ENCODE measurements around the gene PPP1R1B.

PPP1R1B gene

DNA sequence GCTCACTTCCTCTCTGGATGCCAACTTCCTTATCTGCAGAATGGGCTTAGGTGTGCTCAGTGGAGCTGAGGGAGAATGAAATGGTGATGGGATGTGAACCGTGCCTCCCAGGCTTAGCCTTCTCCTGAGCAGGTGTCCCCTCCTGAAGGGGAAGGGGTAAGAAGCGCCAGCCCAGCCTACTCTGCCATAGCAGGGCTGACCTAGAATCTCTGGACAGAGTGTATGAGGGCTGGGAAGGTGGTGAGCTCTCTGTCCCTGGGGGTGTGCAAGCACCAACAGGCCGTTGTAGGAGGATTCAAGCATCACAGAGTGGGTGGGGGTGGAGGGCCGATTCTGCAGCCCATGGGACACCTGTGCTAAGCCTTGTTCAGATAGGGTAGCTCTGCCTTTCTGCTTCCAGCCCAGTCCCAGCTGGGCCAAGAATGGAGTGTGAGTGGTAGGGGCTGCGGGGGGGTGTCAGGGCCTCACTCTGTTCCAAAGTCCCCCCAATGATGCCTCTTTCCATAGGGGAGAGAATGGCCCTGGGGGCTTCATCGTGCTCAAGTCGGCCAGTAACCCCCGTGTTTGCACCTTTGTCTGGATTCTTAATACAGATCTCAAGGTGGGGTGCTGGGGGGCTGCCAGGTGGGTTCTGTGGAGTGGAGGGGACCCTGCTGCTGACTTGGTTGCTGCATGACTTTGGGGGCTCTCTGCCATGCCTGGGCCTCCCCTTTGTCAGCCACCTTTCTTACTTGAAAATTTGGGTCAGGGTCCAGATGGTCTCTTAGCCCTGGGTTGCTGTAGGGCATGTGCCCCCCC lies 35.2 kb downstream of the PPP1R1B start:
- TF ChIP-seq, protein P1, sequence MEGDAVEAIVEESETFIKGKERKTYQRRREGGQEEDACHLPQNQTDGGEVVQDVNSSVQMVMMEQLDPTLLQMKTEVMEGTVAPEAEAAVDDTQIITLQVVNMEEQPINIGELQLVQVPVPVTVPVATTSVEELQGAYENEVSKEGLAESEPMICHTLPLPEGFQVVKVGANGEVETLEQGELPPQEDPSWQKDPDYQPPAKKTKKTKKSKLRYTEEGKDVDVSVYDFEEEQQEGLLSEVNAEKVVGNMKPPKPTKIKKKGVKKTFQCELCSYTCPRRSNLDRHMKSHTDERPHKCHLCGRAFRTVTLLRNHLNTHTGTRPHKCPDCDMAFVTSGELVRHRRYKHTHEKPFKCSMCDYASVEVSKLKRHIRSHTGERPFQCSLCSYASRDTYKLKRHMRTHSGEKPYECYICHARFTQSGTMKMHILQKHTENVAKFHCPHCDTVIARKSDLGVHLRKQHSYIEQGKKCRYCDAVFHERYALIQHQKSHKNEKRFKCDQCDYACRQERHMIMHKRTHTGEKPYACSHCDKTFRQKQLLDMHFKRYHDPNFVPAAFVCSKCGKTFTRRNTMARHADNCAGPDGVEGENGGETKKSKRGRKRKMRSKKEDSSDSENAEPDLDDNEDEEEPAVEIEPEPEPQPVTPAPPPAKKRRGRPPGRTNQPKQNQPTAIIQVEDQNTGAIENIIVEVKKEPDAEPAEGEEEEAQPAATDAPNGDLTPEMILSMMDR (IDR thresholded peaks at IDR 0.05; ENCODE audit: control insufficient read depth, extremely low read depth, insufficient read depth), result no peak
- no peak overlapping the region for H3K4me3 ChIP-seq (ENCODE audit: low read depth, low read length)
- no peak for DNase-seq (ENCODE audit: low read depth)

DNA sequence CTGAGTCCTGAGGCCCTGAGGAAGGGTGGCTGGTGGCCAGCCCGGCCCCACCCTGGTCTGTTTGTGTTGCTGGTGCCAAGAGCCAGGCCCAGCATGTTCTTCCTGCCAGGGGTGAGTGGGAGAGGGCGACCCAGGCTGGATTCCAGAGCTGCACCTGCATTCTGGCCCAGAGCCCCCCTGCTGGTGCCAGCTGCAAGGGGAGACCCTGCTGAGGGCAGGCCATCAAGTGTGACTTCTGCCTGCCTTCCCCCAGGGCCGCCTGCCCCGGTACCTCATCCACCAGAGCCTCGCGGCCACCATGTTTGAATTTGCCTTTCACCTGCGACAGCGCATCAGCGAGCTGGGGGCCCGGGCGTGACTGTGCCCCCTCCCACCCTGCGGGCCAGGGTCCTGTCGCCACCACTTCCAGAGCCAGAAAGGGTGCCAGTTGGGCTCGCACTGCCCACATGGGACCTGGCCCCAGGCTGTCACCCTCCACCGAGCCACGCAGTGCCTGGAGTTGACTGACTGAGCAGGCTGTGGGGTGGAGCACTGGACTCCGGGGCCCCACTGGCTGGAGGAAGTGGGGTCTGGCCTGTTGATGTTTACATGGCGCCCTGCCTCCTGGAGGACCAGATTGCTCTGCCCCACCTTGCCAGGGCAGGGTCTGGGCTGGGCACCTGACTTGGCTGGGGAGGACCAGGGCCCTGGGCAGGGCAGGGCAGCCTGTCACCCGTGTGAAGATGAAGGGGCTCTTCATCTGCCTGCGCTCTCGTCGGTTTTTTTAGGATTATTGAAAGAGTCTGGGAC lies 36.0 kb downstream of the PPP1R1B start:
- no peak overlapping the region for H3K4me3 ChIP-seq (ENCODE audit: low read depth, low read length)
- DNase-seq (ENCODE audit: low read depth), result no peak
- TF ChIP-seq, protein P1 (IDR thresholded peaks at IDR 0.05; ENCODE audit: control insufficient read depth, extremely low read depth, insufficient read depth), result no peak

DNA sequence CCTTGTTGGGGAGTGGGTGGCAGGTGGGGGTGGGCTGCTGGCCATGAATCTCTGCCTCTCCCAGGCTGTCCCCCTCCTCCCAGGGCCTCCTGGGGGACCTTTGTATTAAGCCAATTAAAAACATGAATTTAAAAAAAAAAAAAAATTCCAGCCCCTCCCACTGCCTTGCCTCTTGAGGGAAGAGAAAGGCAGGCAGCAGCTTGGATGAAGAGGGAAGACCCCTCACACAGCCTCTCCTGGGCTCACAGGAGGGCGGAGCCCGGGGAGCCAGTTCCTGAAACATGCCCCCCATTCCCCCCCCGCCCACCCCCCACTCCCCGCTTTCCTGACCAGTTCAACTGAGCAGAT lies 36.6 kb downstream of the PPP1R1B start:
- no peak overlapping the region for H3K4me3 ChIP-seq (ENCODE audit: low read depth, low read length)
- no peak for DNase-seq (ENCODE audit: low read depth)
- TF ChIP-seq, protein P1 (IDR thresholded peaks at IDR 0.05; ENCODE audit: control insufficient read depth, extremely low read depth, insufficient read depth), result no peak

DNA sequence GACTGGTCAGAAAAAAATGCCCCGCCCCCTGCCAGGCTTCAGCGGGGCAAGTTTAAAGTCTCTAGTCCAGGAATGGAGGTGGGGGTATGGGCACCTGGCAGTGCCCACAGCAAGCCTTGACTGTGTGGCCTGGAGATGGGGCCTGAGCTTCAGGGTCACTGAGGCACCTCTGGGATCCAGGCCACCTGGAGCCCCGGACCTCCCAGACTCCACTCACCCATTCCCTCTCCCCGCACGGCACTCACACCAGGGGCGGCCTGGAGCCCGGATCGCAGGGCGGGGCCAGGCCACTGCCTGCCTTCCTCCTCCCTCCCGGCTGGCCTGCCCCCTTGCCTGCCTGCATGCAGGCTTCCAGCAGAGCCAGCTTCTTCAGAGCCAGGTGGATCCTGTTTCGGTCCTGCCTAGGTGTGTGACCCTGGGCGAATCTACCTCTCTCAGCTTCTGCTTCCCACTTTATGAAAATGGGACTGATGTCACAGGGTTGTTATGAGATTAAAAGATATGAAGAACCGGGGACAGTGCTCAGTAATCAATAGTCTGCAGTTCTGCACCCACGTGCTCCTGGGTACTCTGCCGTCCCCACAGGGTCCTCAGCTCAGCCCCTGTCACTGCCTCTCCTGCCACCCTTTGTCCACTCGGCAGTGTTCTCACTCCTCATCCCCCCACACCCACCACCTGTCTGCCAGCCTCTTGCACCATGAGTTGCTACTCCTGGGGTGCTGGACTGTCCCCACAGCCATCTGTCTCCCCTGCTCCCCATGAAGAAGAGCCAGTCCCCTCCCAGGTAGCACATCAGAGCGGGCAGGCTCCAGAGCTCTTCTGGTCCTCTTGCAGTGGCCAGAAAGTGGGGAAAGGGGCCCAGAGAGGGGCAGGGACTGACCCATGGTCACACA lies 37.2 kb downstream of the PPP1R1B start:
- no peak overlapping the region for H3K4me3 ChIP-seq (ENCODE audit: low read depth, low read length)
- no peak for DNase-seq (ENCODE audit: low read depth)

DNA sequence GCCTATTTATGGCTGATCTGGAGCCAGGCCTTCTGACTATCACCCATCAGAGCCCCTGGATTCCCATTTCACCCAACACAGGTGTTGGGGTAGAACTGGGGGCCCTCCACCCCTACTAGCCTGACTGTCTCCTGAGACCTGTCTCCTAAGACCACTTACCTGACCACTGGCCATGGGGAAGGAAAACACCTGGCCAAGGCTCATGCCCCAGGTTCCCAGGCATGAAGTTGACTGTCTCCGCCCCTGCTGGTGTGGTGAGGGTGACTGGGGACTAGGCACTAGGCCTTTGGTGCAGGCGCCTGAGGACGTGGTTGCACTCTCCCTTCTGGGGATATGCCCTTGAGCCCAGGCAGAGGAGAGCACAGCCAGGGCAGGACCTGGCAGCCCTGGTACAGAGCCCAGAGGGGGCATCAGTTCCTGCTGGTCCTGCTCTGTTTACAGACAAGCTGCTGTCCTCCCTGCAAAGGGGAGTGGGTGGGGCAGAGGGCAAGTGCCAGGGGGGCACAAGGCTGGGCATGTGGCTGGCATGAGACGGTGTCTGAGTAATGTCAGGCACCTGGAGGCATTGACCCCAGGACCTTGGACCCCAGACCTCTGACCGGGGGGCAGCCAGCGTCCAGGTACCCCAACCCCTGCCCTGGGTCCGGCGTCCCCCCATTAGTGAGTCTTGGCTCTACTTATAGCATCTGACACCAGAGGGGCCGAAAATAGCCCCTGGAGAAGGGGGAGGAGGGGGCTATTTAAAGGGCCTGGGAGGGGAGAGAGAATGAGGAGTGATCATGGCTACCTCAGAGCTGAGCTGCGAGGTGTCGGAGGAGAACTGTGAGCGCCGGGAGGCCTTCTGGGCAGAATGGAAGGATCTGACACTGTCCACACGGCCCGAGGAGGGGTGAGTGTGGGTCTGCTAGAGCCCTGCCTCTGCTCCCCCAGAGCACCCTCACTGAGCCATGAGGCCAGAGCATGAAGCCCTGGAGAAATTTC lies 38.1 kb downstream of the PPP1R1B start, which contains the start of gene TCAP:
TSS of gene TCAP (plus strand) at position 769 of the 981 bp plus-strand sequence. CDS start at position 780, 11 bp downstream.
- no peak within 1 kb of the TSS for H3K4me3 ChIP-seq (ENCODE audit: low read depth, low read length)
- TF ChIP-seq, protein P1 (IDR thresholded peaks at IDR 0.05; ENCODE audit: control insufficient read depth, extremely low read depth, insufficient read depth), result no peak
- DNase-seq (ENCODE audit: low read depth), result no peak

More for the DNA sequence above, 37.2 kb downstream of the PPP1R1B start:
- TF ChIP-seq, protein P1 (IDR thresholded peaks at IDR 0.05; ENCODE audit: control insufficient read depth, extremely low read depth, insufficient read depth), result no peak

All from LNCaP clone FGC (cell line).